Loucy (cell line): ENCODE results near the gene JAZF1.

Experiments used
- EZH2phosphoT487 ChIP-seq: fragments of 200-600 bp; IDR thresholded peaks from 2 replicates; pipeline ENCODE4 v1.6.1; 2018; ENCODE audit warnings: antibody characterized with exemption, mild to moderate bottlenecking, moderate library complexity, borderline replicate concordance
- TF ChIP-seq, protein P1 (sequence below): fragments of 200-600 bp; sonication (generic); conservative IDR thresholded peaks from 2 replicates; pipeline ENCODE4 v1.5.1; 2014; ENCODE audit warnings: mild to moderate bottlenecking, antibody characterized with exemption, low read length

DNA sequence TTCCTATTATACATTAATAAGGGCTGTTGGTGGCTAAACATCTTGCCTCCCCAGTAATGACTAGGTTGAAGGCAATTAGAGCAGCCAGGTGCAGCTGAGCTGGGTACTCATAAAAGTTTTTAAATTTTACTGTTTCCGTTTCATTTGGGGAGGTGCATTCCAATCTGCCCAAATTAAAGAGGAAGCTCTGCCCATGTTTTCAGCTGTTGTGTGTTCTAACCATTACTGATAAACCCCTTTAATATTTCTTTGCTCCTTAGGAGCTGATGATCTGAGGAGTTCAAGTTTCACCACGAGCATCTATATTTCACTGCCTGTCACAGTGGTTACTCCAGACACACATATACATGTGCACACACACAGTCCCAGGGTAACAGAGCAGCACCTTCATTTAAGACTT, 94.4 kb downstream of the JAZF1 start:
- TF ChIP-seq, protein P1, sequence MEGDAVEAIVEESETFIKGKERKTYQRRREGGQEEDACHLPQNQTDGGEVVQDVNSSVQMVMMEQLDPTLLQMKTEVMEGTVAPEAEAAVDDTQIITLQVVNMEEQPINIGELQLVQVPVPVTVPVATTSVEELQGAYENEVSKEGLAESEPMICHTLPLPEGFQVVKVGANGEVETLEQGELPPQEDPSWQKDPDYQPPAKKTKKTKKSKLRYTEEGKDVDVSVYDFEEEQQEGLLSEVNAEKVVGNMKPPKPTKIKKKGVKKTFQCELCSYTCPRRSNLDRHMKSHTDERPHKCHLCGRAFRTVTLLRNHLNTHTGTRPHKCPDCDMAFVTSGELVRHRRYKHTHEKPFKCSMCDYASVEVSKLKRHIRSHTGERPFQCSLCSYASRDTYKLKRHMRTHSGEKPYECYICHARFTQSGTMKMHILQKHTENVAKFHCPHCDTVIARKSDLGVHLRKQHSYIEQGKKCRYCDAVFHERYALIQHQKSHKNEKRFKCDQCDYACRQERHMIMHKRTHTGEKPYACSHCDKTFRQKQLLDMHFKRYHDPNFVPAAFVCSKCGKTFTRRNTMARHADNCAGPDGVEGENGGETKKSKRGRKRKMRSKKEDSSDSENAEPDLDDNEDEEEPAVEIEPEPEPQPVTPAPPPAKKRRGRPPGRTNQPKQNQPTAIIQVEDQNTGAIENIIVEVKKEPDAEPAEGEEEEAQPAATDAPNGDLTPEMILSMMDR: no peak
- no peak for TF ChIP-seq EZH2phosphoT487
